Measurements from ENCODE around the gene RBM38. TPM values are rescaled to one million over a fixed set of nuclear protein-coding genes. Genes with fewer than 3 reads are reported as not detected.

The RBM38 gene
- total RNA-seq, 4 donors from 2014 or later, result 6.2 to 13.3 (median 11.2) TPM

GRCh38 chr20:57387463-57387862 lies 3.7 kb upstream of the RBM38 start:
- no peak for TF ChIP-seq CTCF (IDR thresholded peaks at IDR 0.05)
- no peak for TF ChIP-seq POLR2A (IDR thresholded peaks at IDR 0.05)
- WGBS, 2 donors, result 90 to 91% methylated on average over 8 of the region's 8 CpGs
- intact Hi-C loops (cut with DNase I; ENCODE audit: low total_unique reads), result no loop called here
- no peak for DNase-seq (ENCODE audit: low spot score in 2 of 2)
- H3K4me3 ChIP-seq (ENCODE audit: low read depth, poor library complexity, severe bottlenecking), result no peak overlapping the region

- no peak for TF ChIP-seq CTCF (IDR thresholded peaks at IDR 0.05)
- no peak for TF ChIP-seq POLR2A (IDR thresholded peaks at IDR 0.05)
- DNase-seq (ENCODE audit: low spot score in 2 of 2), result peak in 1 of 2 donors; percentile 81
- 78 to 81% methylated on average over 7 of the region's 7 CpGs for WGBS, 2 donors
- intact Hi-C loops (cut with DNase I; ENCODE audit: low total_unique reads), result no loop called here
- H3K4me3 ChIP-seq (ENCODE audit: low read depth, poor library complexity, severe bottlenecking), result no peak overlapping the region
Observed at GRCh38 chr20:57387945-57388371, 3.2 kb upstream of the RBM38 start.

GRCh38 chr20:57388953-57389694 lies 2.1 kb upstream of the RBM38 start:
- DNase-seq (ENCODE audit: low spot score in 2 of 2), result peak; percentile 53 to 95
- TF ChIP-seq POLR2A (IDR thresholded peaks at IDR 0.05) (no peak), CTCF (IDR thresholded peaks at IDR 0.05) (no peak)
- intact Hi-C loops (cut with DNase I; ENCODE audit: low total_unique reads), result no loop called here
- no peak overlapping the region for H3K4me3 ChIP-seq (ENCODE audit: low read depth, poor library complexity, severe bottlenecking)
- WGBS, 2 donors, result 13 to 17% methylated on average over 21 to 23 of the region's 57 CpGs

- DNase-seq (ENCODE audit: low spot score in 2 of 2), result no peak
- WGBS, 2 donors, result 28 to 44% methylated on average over 37 to 49 of the region's 52 CpGs
- TF ChIP-seq POLR2A (IDR thresholded peaks at IDR 0.05), result no peak
- TF ChIP-seq CTCF (IDR thresholded peaks at IDR 0.05), result no peak
- intact Hi-C loops (cut with DNase I; ENCODE audit: low total_unique reads), result no loop called here
- H3K4me3 ChIP-seq (ENCODE audit: low read depth, poor library complexity, severe bottlenecking), result no peak overlapping the region
Observed at GRCh38 chr20:57389695-57390603, 1.2 kb upstream of the RBM38 start.

- no peak for TF ChIP-seq POLR2A (IDR thresholded peaks at IDR 0.05)
- no peak for TF ChIP-seq CTCF (IDR thresholded peaks at IDR 0.05)
- no peak for DNase-seq (ENCODE audit: low spot score in 2 of 2)
- H3K4me3 ChIP-seq (ENCODE audit: low read depth, poor library complexity, severe bottlenecking), result peak overlapping the region; percentile 56
- intact Hi-C loops (cut with DNase I; ENCODE audit: low total_unique reads), result no loop called here
- 4 to 19% methylated on average over 10 to 40 of the region's 98 CpGs for WGBS, 2 donors
Observed at GRCh38 chr20:57391439-57392301, 474 bp downstream of the RBM38 start.

Measured in lower leg skin (tissue), 4 donors.